ENCODE results near the gene TYRO3.
"Not testable (repeated sequence)": the region's sequence is repeated elsewhere in the genome, so short reads cannot be mapped to it uniquely, and the experiment has no call there.

The TYRO3 gene

GRCh38 chr15:41561104-41561776, 2.2 kb downstream of the TYRO3 start:
- peaks cover 44 to 69% of the 10 kb centered on the region in 2 donors for H3K27me3 Mint-ChIP-seq
- no peak overlapping the region for H3K4me3 Mint-ChIP-seq
- DNase-seq (no peak), ATAC-seq (replicated peaks) (no peak)
- H3K9me3 Mint-ChIP-seq = no peaks in the 10 kb centered on the region
- peaks cover 23 to 28% of the 10 kb centered on the region in 2 donors for H3K4me1 Mint-ChIP-seq
- peaks cover 0 to 4% of the 10 kb centered on the region in 2 donors for H3K36me3 Mint-ChIP-seq
- no peak overlapping the region for H3K27ac Mint-ChIP-seq

- no peak for DNase-seq
- Mint-ChIP-seq H3K27ac (no peak overlapping the region), H3K36me3 (peaks cover 0 to 4% of the 10 kb centered on the region in 2 donors), H3K27me3 (peaks cover 44 to 69% of the 10 kb centered on the region in 2 donors), H3K4me3 (no peak overlapping the region), H3K4me1 (peaks cover 19 to 23% of the 10 kb centered on the region in 2 donors), H3K9me3 (no peaks in the 10 kb centered on the region)
- no peak for ATAC-seq (replicated peaks)
Observed at GRCh38 chr15:41561777-41562145, 2.7 kb downstream of the TYRO3 start.

- ATAC-seq (replicated peaks) (no peak), DNase-seq (no peak)
- no peak overlapping the region for H3K27ac Mint-ChIP-seq
- H3K27me3 Mint-ChIP-seq = peaks cover 44 to 69% of the 10 kb centered on the region in 2 donors
- no peak overlapping the region for H3K4me3 Mint-ChIP-seq
- H3K36me3 Mint-ChIP-seq = peaks cover 0 to 4% of the 10 kb centered on the region in 2 donors
- H3K9me3 Mint-ChIP-seq = no peaks in the 10 kb centered on the region
- peaks cover 18 to 20% of the 10 kb centered on the region in 2 donors for H3K4me1 Mint-ChIP-seq
Observed at GRCh38 chr15:41562244-41562643, 3.2 kb downstream of the TYRO3 start.

GRCh38 chr15:41562784-41563198, 3.8 kb downstream of the TYRO3 start:
- Mint-ChIP-seq H3K36me3 (peaks cover 0 to 4% of the 10 kb centered on the region in 2 donors), H3K4me1 (peaks cover 15% of the 10 kb centered on the region in 2 donors), H3K27me3 (peaks cover 41 to 65% of the 10 kb centered on the region in 2 donors), H3K4me3 (no peak overlapping the region), H3K27ac (no peak overlapping the region), H3K9me3 (no peaks in the 10 kb centered on the region)
- DNase-seq (no peak), ATAC-seq (replicated peaks) (no peak)

- Mint-ChIP-seq H3K27ac (no peak overlapping the region), H3K27me3 (peaks cover 32 to 54% of the 10 kb centered on the region in 2 donors), H3K9me3 (no peaks in the 10 kb centered on the region), H3K4me1 (peaks cover 6 to 8% of the 10 kb centered on the region in 2 donors), H3K4me3 (no peak overlapping the region), H3K36me3 (no peaks in the 10 kb centered on the region)
- ATAC-seq (replicated peaks) = no peak
- no peak for DNase-seq
Observed at GRCh38 chr15:41564286-41564959, 5.4 kb downstream of the TYRO3 start.

- H3K27me3 Mint-ChIP-seq = peaks cover 26 to 48% of the 10 kb centered on the region in 2 donors
- ATAC-seq (replicated peaks) (no peak), DNase-seq (no peak)
- H3K4me3 Mint-ChIP-seq = no peak overlapping the region
- H3K27ac Mint-ChIP-seq = no peak overlapping the region
- H3K9me3 Mint-ChIP-seq = no peaks in the 10 kb centered on the region
- no peaks in the 10 kb centered on the region for H3K36me3 Mint-ChIP-seq
- H3K4me1 Mint-ChIP-seq = peaks cover 0 to 3% of the 10 kb centered on the region in 2 donors
Observed at GRCh38 chr15:41564960-41565502, 6.0 kb downstream of the TYRO3 start.

- H3K27ac Mint-ChIP-seq = no peak overlapping the region
- ATAC-seq (replicated peaks) = peak in 1 of 2 donors; percentile 22
- H3K36me3 Mint-ChIP-seq = no peaks in the 10 kb centered on the region
- no peak overlapping the region for H3K4me3 Mint-ChIP-seq
- no peaks in the 10 kb centered on the region for H3K9me3 Mint-ChIP-seq
- no peak for DNase-seq
- peaks cover 22 to 42% of the 10 kb centered on the region in 2 donors for H3K27me3 Mint-ChIP-seq
- no peaks in the 10 kb centered on the region for H3K4me1 Mint-ChIP-seq
Observed at GRCh38 chr15:41565702-41566101, 6.7 kb downstream of the TYRO3 start.

- no peak for ATAC-seq (replicated peaks)
- Mint-ChIP-seq H3K27me3 (peaks cover 18 to 36% of the 10 kb centered on the region in 2 donors), H3K36me3 (no peaks in the 10 kb centered on the region), H3K4me1 (no peaks in the 10 kb centered on the region), H3K9me3 (no peaks in the 10 kb centered on the region), H3K27ac (no peak overlapping the region), H3K4me3 (no peak overlapping the region)
- no peak for DNase-seq
Observed at GRCh38 chr15:41566121-41566885, 7.3 kb downstream of the TYRO3 start.

GRCh38 chr15:41567261-41567660, 8.2 kb downstream of the TYRO3 start:
- no peak for ATAC-seq (replicated peaks)
- Mint-ChIP-seq H3K4me3 (no peak overlapping the region), H3K27me3 (peaks cover 14 to 27% of the 10 kb centered on the region in 2 donors), H3K4me1 (no peaks in the 10 kb centered on the region), H3K9me3 (no peaks in the 10 kb centered on the region), H3K36me3 (no peaks in the 10 kb centered on the region), H3K27ac (no peak overlapping the region)
- no peak for DNase-seq

- Mint-ChIP-seq H3K9me3 (no peaks in the 10 kb centered on the region), H3K27ac (no peak overlapping the region), H3K4me3 (no peak overlapping the region), H3K27me3 (peaks cover 14 to 21% of the 10 kb centered on the region in 2 donors), H3K36me3 (no peaks in the 10 kb centered on the region), H3K4me1 (no peaks in the 10 kb centered on the region)
- DNase-seq (no peak), ATAC-seq (replicated peaks) (no peak)
Observed at GRCh38 chr15:41567862-41568261, 8.8 kb downstream of the TYRO3 start.

GRCh38 chr15:41568350-41569017, 9.5 kb downstream of the TYRO3 start:
- H3K9me3 Mint-ChIP-seq = no peaks in the 10 kb centered on the region
- H3K36me3 Mint-ChIP-seq = no peaks in the 10 kb centered on the region
- no peaks in the 10 kb centered on the region for H3K4me1 Mint-ChIP-seq
- no peak overlapping the region for H3K27ac Mint-ChIP-seq
- H3K27me3 Mint-ChIP-seq = peaks cover 9 to 14% of the 10 kb centered on the region in 2 donors
- H3K4me3 Mint-ChIP-seq = no peak overlapping the region
- DNase-seq (no peak), ATAC-seq (replicated peaks) (no peak)

GRCh38 chr15:41569232-41569631, 10.2 kb downstream of the TYRO3 start:
- not testable (repeated sequence) for H3K27ac Mint-ChIP-seq; H3K4me1 Mint-ChIP-seq; H3K9me3 Mint-ChIP-seq; H3K4me3 Mint-ChIP-seq; H3K36me3 Mint-ChIP-seq; DNase-seq; ATAC-seq (replicated peaks)
- H3K27me3 Mint-ChIP-seq = peaks cover 9 to 12% of the 10 kb centered on the region in 2 donors

GRCh38 chr15:41570764-41571163, 11.8 kb downstream of the TYRO3 start:
- peaks cover 0 to 9% of the 10 kb centered on the region in 2 donors for H3K27me3 Mint-ChIP-seq
- no peak overlapping the region for H3K4me3 Mint-ChIP-seq
- DNase-seq (no peak), ATAC-seq (replicated peaks) (no peak)
- no peaks in the 10 kb centered on the region for H3K9me3 Mint-ChIP-seq
- H3K4me1 Mint-ChIP-seq = no peaks in the 10 kb centered on the region
- H3K36me3 Mint-ChIP-seq = no peaks in the 10 kb centered on the region
- no peak overlapping the region for H3K27ac Mint-ChIP-seq

GRCh38 chr15:41571948-41572347, 12.9 kb downstream of the TYRO3 start:
- no peak for DNase-seq
- Mint-ChIP-seq H3K4me3 (no peak overlapping the region), H3K36me3 (no peaks in the 10 kb centered on the region), H3K27ac (no peak overlapping the region), H3K4me1 (no peaks in the 10 kb centered on the region), H3K27me3 (peaks cover 0 to 9% of the 10 kb centered on the region in 2 donors), H3K9me3 (no peaks in the 10 kb centered on the region)
- ATAC-seq (replicated peaks) = no peak
